ENCODE measurements around the gene RYK.
A peak's percentile ranks its signal among the peaks of the same experiment; 100 is the strongest.
"Not testable (repeated sequence)": the region's sequence is repeated elsewhere in the genome, so short reads cannot be mapped to it uniquely, and the experiment has no call there.

Gene RYK

DNA sequence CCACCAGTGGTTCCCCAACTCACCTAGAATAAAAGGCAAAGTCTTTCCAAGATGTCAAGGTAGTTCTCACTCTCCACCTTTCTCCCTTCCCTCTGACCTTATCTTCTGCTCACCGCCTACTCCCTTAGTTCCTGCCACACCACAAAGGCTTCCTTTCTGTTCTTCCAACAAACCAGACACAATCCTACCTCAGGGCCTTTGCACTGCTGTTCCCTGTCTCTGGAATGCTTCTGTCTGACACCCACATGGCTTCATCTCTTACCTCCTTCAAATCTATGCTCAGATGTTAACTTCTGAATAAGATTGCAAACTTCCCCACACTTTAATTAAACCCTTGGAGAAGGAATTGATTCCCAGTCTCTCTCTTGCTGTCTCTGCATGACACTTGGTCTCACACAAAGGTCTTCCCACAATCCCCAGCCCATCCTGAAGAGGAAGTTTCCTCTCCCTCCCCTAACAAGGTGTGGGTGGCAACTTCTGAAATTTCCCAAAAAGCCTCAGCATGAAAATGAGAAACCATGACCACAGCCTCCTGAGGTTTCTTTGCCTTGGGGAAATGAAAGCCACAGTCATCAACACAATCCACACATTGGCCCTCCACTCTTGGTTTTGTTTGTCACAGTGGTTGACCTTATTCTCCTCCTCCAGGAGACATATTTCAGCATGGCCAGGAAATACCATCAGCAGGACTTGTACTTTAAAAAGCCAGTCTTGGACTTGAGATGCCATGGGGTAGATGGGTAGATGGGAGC lies 3.0 kb upstream of the RYK start:
- peak; percentile 18 for DNase-seq

DNA sequence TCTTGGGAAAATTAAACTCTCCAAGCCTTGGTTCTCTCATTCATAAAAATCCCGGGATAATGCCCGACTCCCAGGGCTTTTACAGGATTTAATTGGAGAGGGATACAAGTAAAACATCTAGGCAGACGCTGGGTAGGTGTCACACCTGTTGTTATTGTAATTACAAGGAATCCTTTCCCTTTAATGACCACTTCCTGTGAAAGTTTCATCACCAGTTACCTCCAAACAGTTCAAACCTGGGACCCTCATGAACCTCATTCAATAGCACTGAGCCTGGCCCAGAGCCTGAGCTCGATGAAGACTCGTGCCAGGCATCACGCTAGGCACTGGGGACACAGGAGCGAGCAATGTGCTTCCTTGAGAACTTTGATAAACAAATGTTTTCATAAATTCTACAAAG lies 2.1 kb upstream of the RYK start:
- no peak for DNase-seq

DNA sequence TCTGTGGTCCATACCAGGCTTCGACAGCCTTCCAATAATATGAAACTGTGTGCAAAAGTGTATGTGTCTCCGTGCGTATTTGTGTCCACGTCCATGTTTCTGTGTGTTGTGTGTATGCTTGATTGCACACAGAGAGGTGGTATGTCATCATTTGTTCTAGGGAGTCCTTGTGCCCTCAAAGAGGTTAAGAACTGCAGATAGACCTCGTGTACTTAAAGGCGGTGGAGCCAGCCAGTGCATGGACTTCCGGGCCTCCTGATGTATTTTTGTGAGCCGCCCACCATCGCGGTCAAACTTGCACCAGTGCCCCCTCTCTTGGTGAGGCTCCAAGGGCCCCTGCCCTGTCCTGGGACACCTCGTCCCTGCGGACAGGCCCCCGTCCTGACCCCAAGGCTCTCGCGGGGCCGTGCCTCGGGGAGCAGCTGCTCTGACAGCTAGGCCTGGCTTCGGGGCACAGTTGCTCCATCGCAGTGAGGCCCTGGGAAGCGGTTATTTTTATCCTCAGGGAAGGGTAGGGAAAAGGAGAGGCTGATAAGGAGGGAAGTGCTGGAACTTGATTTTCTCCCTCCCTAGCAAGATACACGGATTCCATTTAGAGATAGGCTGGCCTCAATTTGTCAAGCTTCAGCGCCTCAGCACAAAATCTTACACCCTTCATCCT lies 1.2 kb upstream of the RYK start:
- DNase-seq = no peak

DNA sequence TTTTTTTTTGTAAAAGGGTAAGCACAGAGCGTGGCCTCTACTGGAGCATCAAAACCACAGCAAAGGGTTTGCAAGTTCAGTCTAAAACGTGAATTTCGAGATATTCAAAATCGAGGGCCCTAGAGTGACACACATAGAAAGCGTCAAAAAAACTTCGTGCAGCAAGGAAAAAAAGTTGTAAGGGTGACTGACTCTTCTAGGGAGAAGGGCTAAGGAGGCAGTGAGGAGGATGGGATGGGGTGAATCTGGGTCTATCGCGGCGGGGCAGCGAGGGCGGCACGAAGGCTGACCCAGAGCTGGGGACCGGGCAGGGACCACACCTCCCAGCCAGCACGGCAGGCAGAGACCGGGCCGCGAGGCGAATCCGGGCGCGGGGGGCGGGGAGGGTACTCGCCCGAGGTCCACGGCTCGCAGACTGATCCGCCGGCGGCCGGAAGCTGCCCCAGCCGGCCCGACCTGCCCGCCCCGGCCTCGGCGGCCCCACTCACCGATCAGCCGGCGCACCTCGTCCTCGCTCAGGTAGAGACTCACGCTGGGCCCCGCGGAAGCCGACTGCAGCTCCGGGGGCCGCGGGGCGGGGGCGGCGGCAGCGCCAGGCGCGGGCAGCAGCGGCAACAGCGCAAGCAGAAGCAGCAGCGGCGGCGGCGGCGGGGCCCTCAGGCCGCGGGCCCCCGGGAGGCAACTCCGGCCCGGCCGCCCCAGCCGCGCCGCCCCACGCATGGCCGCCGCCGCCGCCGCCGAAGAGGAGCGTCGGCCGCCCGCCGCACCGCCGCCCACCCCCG lies 533 bp downstream of the RYK start:
- peak; percentile 66 for DNase-seq

DNA sequence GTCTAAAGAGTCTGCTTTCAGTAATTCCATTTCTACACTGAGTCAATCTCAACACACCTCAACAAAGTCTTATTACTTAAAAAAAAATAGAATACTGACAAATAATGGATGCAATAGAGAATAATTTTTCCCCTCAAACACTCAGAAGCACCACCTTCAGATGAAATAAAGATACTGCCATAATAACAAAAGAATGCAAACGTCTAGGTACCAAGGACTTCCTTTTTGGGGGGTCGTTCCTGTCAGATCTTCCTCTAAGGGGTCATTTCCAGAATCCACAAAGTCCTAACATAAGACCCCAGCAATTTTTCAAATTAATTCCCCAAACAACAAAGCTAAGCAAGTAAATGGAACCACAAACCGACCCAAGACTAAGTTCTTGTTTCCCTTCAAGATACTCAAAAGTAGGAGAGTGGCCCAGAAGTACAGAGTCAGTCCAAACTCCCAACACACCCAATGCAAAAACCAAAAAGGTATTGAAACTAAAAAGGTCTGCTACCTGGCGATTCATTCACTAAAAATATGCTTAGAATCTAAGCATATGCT lies 1.3 kb downstream of the RYK start:
- no peak for DNase-seq

DNA sequence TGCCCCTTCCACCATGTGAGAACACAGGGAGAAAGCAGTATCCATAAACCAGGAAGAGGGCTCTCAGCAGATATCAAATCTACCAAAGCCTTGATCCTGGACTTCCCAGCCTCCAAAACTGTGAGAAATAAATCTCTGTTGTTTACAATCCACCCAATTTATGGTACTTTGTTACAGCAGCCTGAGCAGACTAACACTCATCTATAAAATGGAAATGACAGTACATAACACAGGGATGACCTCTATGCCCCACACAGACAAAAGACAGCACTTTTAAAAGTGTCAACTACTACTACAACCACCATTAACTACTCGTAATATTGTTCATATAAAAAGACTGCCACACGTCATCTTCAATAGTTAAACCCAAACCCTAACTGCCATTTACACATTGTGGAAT lies 5.7 kb downstream of the RYK start:
- DNase-seq = no peak

DNA sequence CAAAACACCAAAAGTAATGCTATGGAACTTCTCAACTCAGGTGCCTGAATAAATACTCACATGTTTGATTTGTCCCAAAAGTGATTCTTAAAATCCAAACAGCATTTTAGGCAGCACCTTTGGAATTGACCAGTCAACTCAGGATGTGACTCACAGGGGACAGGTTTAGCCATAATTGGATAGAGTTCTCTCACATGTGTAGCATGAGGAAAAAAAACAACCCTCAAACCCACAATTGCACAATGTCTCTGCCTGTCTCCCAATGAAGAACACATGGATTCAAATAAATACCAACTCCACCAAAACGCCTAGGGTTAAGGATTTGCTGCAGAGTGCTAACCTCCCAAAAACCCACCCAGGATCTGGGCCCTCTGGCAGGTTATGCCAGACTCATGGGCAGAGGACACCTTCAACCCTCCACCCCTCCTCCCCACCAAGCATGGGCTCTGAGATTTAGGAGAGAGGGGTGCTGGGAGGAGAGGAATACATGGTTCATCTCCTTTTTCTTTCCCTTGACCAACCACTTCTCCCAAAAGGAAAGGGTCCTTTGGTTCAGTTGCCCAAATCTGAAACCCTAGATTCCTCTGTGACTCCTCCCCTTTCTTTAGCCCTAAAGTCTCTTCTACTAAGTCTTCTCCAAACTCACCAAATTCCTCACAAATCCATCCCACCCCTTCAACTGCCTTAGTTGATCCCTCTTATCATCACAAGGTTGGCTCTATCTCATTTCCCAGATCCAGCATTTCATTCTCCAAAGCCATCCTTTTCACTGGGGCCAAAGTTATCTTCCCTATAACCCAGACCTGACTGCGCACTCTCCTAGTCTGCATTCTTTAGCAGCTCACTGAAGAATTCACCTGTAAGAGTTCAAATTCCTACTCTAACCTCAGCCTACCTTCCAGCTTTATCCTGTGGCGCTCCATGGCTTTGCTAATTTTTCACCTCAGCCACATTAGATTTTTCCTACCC lies 7.7 kb downstream of the RYK start:
- peak; percentile 81 for DNase-seq

DNA sequence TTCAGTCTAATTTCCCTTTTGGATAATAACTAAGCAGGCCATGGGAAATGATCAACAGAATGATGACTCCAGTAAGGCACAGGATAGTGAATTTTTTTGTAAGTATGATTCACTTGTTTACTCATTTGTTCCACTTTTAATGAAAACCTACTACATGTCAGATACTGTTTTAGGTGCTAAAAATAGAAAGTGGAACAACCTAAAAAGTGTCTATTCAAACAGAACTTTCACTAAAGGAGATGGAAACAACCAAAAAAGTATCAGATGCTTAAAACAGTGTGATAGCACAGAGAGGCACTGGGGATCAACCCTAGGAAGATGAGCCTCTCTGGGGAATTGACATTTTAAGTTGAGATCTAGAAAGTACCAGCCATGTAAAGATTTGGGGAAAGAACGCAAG lies 11.1 kb downstream of the RYK start:
- DNase-seq = no peak

DNA sequence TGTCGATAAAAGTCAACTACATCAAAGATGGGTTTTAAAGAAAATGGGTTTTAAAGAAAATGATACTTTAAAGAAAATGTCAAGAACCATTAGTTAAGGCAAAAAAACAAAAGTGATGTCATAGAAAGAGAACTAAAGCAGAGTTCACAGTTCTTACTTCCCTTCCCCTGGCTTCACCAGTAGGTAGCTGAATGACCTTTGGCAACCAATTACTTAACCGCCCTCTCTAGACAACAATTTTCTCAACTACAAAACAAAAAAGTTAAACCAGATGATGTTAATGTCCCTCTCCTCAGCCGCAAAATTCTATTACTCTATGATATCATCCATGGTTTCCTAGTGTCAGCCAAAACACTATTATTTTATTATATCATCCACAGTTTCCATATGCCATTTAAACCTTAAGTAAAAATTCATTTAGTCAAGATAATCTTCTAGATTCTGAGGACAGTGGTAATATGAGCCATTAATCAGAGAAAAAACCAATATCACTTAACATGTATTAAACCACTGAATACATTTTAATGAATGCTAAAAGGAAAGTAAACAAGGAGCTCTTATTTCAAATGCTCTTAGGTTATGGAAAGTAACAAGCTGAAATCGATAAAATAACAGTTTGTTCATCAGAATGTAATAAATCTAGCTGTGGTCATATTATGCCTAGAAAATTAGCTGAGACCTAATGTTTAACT lies 13.1 kb downstream of the RYK start:
- no peak for DNase-seq

DNA sequence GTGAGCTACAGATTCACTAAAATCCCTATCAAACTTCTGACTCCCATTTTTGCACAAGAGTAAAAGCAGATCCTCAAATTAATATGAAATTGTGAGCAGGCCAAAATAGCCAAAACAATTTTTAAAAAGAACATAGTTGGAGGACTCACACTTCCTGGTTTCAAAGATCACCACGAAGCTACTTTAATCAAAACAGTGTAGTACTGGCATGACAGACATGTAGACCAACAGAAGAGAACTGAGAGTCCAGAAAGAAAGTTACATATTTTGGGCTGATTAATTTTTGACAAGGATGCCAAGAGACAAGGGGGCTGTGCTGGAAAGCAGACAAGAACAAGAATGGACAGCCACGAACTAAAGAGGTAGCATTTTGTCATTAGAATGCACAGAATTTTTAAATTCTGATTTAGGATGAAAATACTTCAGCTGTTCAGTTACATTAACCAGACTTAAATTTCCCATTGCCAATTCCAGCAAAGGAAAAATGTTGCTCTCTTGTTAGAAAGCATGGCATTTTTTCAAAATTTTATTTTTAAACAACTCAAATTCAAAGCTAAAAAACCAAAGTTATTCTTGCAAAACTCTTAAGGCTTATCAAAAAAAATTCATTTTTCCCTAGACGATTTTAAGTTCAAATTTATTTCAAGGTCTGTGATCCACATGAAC lies 14.0 kb downstream of the RYK start:
- peak; percentile 59 for DNase-seq

DNA sequence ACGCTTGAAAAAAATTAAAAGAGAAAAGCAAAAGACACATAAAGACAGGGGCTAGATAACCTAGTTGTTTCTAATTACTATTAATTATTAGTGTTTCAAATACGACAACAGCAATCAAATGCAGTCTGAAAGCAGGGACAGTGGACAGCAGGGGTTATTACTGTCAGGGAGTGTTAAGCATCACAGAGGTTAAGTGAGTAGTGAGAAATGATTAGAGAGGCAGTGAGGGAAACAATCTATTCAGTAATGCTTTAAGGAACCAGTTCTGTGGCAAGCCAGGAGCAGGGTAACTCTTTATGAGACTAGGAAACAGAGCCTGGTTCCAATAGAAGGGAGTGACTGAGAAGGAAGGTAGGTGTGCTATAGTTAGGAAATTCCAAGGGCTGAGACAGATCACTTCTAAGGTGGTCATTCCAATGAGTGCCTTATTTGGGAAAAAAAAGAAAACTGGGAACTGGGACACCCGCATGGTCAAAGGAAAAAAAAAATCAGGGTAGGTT lies 15.0 kb downstream of the RYK start:
- no peak for DNase-seq

DNA sequence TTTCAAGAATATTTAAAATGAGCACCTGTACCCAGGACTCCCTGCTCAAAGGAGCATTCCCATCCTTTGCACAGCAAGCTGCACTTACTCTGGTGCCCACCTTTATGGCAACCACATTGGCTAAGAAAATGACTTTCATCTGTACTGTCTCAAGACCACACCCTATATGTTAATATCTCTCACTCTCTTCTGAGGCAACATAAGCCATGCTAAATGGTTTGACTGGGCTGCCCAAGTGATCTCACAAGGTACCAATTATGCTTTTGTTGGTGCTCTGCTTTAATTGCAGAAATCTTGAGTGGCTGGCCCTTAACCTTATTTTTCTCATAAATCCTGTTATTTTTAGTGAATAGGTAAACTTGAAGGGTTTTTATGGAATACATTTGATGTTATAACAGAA lies 17.7 kb downstream of the RYK start:
- no peak for DNase-seq

DNA sequence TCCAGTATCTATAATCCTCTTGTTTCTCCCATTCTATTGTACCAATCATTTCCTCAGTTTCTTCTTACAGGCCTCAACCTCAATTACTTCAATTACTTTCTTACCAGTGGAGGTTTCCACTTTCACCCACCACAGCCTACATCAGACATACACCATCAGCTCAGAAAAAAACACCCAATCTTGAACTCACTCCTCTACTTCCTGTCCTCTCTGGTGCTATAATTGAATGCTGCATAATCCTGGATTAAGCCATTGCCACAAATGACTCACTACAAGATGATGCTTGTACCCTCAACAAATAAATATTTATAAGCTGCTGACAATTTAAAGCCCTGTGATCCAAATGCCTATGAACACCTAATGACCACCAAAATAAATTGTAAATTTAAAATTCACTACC lies 18.5 kb downstream of the RYK start:
- DNase-seq = peak; percentile 45

DNA sequence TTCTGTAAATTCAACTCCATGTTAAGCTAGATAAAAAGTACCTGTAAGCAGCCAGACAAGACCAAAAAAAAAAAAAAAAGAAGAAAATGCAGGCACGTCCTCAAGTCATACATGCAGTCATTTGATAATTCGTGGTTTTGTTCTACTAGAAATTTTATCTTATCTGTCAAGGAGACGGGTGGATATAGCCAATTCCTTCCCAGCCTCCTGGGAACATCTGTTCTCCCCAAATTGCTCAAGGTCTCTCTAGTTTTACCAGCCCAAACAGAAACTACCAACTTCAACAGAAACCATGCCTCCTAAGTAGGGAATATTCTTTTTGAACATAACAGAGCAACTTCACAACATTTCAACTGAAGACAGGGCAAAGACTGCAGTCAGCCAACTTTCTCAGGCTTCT lies 19.5 kb downstream of the RYK start:
- DNase-seq = no peak

DNA sequence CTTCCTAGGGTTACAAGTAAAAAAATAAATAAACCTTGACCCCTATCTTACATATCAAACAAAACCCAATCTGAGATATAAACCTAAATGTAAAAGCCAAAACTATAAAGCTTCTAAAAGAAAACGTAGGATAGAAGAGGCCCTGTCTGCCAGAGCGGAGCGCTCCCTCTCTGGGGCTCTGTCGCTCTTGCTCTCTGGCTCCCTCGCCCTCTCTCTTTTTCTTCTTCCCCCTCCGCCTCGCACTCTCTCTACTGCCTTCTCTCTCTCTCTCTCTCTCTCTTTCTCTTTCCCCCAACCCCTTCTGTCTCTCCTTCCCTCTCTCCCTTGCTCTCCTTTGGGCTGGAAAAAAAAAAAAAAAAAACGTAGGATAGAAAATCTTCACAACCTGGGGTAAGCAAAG lies 21.6 kb downstream of the RYK start:
- DNase-seq = no peak

DNA sequence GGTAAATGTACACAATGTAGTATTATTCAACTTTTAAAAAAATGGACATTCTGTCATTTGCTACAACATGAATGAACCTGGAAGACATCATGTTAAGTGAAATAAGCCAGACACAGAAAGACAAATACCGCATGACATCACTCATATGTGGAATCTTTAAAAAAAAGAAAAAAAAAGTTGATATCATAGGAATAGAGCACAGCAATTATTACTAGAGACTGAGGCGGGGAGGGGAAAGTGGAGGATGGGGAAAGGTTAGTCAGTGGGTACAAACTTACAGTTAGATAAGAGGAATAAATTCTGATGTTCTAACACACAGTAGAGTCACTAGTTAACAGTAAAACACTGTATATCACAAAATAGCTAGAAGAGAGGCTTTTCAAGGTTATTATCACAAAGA lies 22.2 kb downstream of the RYK start:
- DNase-seq = no peak

DNA sequence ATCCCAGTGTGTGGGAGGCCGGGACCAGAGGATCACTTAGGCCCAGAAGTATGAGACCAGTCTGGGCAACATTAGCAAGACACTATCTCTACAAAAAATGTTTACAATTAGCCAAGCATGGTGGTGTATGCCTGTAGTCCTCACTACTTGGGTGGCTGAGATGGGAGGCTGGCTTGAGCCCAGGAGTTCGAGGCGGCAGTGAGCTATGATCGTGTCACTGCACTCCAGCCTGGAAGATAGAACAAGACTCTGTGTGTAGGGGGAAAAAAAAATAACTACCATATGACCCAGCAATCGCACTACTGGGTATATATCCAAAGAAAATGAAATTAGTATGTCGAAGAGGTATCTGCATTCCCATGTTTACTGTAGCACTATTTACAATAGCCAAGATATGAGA lies 22.6 kb downstream of the RYK start:
- peak; percentile 49 for DNase-seq

DNA sequence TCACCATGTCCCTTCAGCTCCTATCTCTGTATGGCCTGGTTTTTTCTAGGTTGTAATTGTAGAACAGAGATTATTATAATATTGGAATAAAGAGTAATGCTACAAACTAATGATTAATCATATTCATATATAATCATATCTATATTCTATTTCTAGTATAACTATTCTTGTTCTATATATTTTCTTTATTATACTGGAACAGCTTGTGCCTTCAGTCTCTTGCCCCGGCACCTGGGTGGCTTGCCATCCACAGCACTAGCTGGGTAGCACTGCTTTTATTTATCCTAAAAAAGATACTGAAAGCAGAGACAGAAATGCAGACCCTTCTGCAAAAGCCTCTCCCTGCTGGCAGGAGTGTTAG lies 25.9 kb downstream of the RYK start:
- not testable (repeated sequence) for DNase-seq

DNA sequence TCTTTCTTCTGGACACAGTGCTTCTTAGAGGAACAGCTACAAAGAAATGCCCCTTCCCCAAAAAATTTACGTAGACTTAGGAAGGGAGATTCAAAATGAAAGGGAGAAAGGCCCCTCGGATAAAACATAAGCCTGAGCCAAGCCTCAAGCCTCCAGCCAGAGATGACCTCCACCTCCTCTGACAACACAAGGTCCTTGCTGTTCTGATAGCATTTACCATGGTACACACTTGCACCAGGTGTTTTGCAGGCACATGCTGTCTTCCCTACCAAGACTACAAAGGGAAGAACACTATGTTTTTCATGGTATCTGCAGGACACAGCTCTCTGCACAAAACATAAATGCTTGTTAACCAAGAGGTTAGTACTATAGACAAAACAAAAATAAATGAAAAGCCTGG lies 27.8 kb downstream of the RYK start:
- no peak for DNase-seq

DNA sequence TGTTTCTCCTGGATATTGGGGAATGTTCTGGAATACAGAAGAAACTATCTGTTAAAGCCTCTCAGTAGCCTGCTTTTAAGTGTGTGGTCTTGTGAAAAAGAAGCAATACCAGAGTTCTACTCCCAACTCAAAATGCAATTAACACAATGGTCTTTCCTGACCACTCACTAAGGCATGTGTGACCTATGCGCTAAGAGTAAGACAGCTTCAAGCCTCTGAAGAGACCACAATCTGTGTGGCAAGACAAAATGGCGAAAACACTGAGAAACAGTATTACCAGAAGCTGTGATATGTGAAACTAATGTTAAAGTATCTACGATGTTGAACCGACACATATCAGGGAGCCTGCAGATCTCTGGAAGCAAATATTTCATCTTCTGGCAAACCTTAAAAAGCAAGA lies 33.8 kb downstream of the RYK start:
- DNase-seq = no peak

DNA sequence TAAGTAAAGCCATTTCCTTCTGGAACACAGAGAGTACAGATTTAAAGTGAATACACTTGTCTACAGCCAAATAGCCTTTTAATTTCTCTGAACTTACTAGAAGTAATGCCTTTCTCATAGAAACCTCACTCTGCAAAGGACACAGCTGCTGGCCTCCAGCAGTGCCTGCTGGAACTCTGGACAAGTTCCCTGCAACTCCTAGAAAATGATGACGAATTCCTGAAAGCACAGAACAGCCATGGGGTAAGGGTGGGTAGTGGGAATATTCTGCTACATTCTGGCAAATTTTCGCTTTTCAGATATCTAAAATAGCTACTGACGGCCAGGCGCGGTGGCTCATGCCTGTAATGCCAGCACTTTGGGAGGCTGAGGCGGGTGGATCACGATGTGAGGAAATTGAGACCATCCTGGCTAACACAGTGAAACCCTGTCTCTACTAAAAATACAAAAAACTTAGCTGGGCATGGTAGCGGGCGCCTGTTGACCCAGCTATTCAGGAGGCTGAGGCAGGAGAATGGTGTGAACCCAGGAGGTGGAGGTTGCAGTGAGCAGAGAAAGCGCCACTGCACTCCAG lies 34.4 kb downstream of the RYK start:
- DNase-seq = no peak

All from fibroblast of skin of back (primary cell).